ENCODE results near the gene NCKAP1. TPM values are rescaled to one million over a fixed set of nuclear protein-coding genes. Genes with fewer than 3 reads are reported as not detected.

The NCKAP1 gene
- total and polyA plus RNA-seq, 2 of the 4 experiments (the other 2 are of a cell fraction): 91.1 to 160 TPM

GRCh38 chr2:182999348-183000028 lies 38.8 kb downstream of the NCKAP1 start:
- TF ChIP-seq FOS (IDR thresholded peaks at IDR 0.05; ENCODE audit: low read depth, low read length) (no peak), MAZ (IDR thresholded peaks at IDR 0.05; ENCODE audit: borderline replicate concordance, low read depth, low read length) (no peak), RAD21 (IDR thresholded peaks at IDR 0.05; ENCODE audit: low read length) (no peak), MXI1 (IDR thresholded peaks at IDR 0.05; ENCODE audit: borderline replicate concordance, low read depth, low read length) (no peak), POLR2A (IDR thresholded peaks at IDR 0.05; ENCODE audit: low read depth, low read length) (no peak), RCOR1 (IDR thresholded peaks at IDR 0.05; ENCODE audit: insufficient replicate concordance, low read length) (no peak), RFX5 (IDR thresholded peaks at IDR 0.05; ENCODE audit: low read depth, low read length) (no peak), ELK1 (IDR thresholded peaks at IDR 0.05; ENCODE audit: borderline replicate concordance, low read depth, low read length) (no peak), NFE2L2 (IDR thresholded peaks at IDR 0.05; ENCODE audit: low read depth, low read length) (no peak), CHD1 (IDR thresholded peaks at IDR 0.05; ENCODE audit: low read depth, low read length) (no peak), USF2 (IDR thresholded peaks at IDR 0.05; ENCODE audit: low read depth, low read length) (no peak), SMC3 (IDR thresholded peaks at IDR 0.05; ENCODE audit: low read depth, low read length) (no peak), MAFK (IDR thresholded peaks at IDR 0.05; ENCODE audit: low read depth, low read length) (no peak), CEBPB (IDR thresholded peaks at IDR 0.05; ENCODE audit: low read depth, low read length) (no peak), CTCF (conservative IDR thresholded peaks at IDR 0.05; ENCODE audit: low read depth, low read length) (no peak), BHLHE40 (IDR thresholded peaks at IDR 0.05; ENCODE audit: low read depth, low read length) (no peak)
- Histone ChIP-seq H4K5ac (ENCODE audit: low read depth, low read length) (no peak overlapping the region), H3K27me3 (ENCODE audit: control insufficient read depth, insufficient read depth, low read length) (no peaks in the 10 kb centered on the region), H3K36me3 (ENCODE audit: control insufficient read depth, insufficient read depth, low read length) (peaks cover 15% of the 10 kb centered on the region), H4K20me1 (ENCODE audit: insufficient read depth, low read length) (peaks cover 13% of the 10 kb centered on the region; the same call in 1 of the 2 replicates), H2BK120ac (ENCODE audit: low read depth, low read length) (no peak overlapping the region), H3K23ac (ENCODE audit: low read depth, low read length) (no peak overlapping the region), H4K91ac (ENCODE audit: insufficient read depth, low read depth, low read length) (no peak overlapping the region), H3K9ac (ENCODE audit: low read depth, low read length) (no peak overlapping the region), H3K18ac (ENCODE audit: low read depth, low read length) (no peak overlapping the region), H3K4me3 (ENCODE audit: insufficient read depth, low read depth, low read length) (no peak overlapping the region), H3K9me1 (ENCODE audit: insufficient read depth, low read length) (no peaks in the 10 kb centered on the region), H2BK5ac (ENCODE audit: low read depth, low read length, poor library complexity, severe bottlenecking) (no peak overlapping the region), H3K27ac (ENCODE audit: insufficient read depth, low read length) (no peak overlapping the region), H3K14ac (replicated peaks; ENCODE audit: low read depth, low read length) (no peak overlapping the region), H4K8ac (ENCODE audit: low read depth in 2 of 2, low read length in 2 of 2) (no peak overlapping the region), H3K56ac (ENCODE audit: extremely low read depth, insufficient read depth, low read length) (no peak overlapping the region), H2BK20ac (ENCODE audit: low read depth, low read length) (no peak overlapping the region), H2AFZ (replicated peaks; ENCODE audit: low read length, poor library complexity) (no peak overlapping the region), H3K9me3 (ENCODE audit: control insufficient read depth, insufficient read depth, low read length) (no peaks in the 10 kb centered on the region), H3K4ac (ENCODE audit: low read depth, low read length) (no peak overlapping the region), H2AK5ac (ENCODE audit: low read depth, low read length) (no peak overlapping the region), H2AK9ac (replicated peaks; ENCODE audit: low read depth, low read length, poor library complexity) (no peak overlapping the region), H2BK15ac (ENCODE audit: low read depth, low read length) (no peak overlapping the region), H3K79me1 (ENCODE audit: low read depth in 1 of 2, low read length in 2 of 2) (peaks cover 0 to 19% of the 10 kb centered on the region in 2 experiments), H3K4me1 (ENCODE audit: control insufficient read depth, insufficient read depth, low read length) (no peaks in the 10 kb centered on the region), H3K4me2 (ENCODE audit: low read depth, low read length) (no peak overlapping the region)
- WGBS, 2 experiments (ENCODE audit: extremely low coverage in 2 of 2, insufficient read length in 1 of 2): no CpG with 5 or more reads among the region's 3 CpGs
- dilution Hi-C loops (cut with HindIII; ENCODE audit: low sequenced_read_pairs, unreplicated experiment) (no loop called here), in situ Hi-C loops (cut with MboI; ENCODE audit: low sequenced_read_pairs) (no loop called here), intact Hi-C loops (cut with micrococcal nuclease) (no loop called here)
- no peak for ATAC-seq (ENCODE audit: low read depth)
- BruUV-seq (replicated peaks): no TSS peak
- POLR2A ChIA-PET (ENCODE audit: unreplicated experiment): no interaction called here
- CTCF ChIA-PET: no interaction called here
- DNase-seq: no peak
